ENCODE measurements around the gene PDE11A.

DNA sequence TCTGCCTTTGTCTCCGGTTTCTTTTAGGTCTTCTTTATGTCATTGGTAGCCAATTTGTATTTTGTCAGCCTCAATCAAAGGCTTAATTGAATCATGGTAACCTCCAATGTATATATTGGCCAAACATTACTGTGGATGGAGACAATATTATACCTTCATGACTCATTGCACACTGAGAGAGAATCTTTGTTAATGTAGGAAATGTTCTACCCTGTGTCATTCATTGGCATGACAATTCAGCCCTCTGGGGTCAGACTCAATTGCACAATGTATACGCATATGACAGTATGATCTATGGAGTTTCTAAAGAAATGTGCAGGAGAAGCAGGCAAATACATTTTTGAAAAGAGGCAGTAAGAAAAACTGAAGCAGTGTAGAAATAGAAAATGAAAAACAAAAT is 162.6 kb downstream of the PDE11A start:
- TF ChIP-seq KDM1A (IDR thresholded peaks at IDR 0.05; ENCODE audit: borderline replicate concordance, low read length): no peak
- TF ChIP-seq, protein P1, sequence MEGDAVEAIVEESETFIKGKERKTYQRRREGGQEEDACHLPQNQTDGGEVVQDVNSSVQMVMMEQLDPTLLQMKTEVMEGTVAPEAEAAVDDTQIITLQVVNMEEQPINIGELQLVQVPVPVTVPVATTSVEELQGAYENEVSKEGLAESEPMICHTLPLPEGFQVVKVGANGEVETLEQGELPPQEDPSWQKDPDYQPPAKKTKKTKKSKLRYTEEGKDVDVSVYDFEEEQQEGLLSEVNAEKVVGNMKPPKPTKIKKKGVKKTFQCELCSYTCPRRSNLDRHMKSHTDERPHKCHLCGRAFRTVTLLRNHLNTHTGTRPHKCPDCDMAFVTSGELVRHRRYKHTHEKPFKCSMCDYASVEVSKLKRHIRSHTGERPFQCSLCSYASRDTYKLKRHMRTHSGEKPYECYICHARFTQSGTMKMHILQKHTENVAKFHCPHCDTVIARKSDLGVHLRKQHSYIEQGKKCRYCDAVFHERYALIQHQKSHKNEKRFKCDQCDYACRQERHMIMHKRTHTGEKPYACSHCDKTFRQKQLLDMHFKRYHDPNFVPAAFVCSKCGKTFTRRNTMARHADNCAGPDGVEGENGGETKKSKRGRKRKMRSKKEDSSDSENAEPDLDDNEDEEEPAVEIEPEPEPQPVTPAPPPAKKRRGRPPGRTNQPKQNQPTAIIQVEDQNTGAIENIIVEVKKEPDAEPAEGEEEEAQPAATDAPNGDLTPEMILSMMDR (IDR thresholded peaks at IDR 0.05; ENCODE audit: control extremely low read depth in 1 of 3, insufficient read depth in 1 of 3, low read depth in 1 of 3, low read length in 3 of 3): no peak
- TF ChIP-seq, protein P2, sequence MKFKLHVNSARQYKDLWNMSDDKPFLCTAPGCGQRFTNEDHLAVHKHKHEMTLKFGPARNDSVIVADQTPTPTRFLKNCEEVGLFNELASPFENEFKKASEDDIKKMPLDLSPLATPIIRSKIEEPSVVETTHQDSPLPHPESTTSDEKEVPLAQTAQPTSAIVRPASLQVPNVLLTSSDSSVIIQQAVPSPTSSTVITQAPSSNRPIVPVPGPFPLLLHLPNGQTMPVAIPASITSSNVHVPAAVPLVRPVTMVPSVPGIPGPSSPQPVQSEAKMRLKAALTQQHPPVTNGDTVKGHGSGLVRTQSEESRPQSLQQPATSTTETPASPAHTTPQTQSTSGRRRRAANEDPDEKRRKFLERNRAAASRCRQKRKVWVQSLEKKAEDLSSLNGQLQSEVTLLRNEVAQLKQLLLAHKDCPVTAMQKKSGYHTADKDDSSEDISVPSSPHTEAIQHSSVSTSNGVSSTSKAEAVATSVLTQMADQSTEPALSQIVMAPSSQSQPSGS (IDR thresholded peaks at IDR 0.05; ENCODE audit: low read length): no peak
- TF ChIP-seq TBP (IDR thresholded peaks at IDR 0.05; ENCODE audit: low read depth, low read length): no peak
- TF ChIP-seq CBX5 (IDR thresholded peaks at IDR 0.05; ENCODE audit: low read depth, low read length): no peak
- TF ChIP-seq POLR2A (IDR thresholded peaks at IDR 0.05; ENCODE audit: control extremely low read depth in 1 of 2, low read depth in 2 of 2, low read length in 2 of 2): no peak
- TF ChIP-seq EP300 (IDR thresholded peaks at IDR 0.05; ENCODE audit: borderline replicate concordance in 1 of 2, low read depth in 2 of 2, low read length in 2 of 2): no peak
- TF ChIP-seq EZH2 (IDR thresholded peaks at IDR 0.05; ENCODE audit: low read depth, low read length, severe bottlenecking): no peak
- TF ChIP-seq RAD21 (IDR thresholded peaks at IDR 0.05 in 1 of 2, conservative IDR thresholded peaks at IDR 0.05 in 1 of 2; ENCODE audit: low read depth in 2 of 2, low read length in 2 of 2): no peak
- no peak for TF ChIP-seq YY1 (IDR thresholded peaks at IDR 0.05; ENCODE audit: low read depth, low read length)
- no peak for TF ChIP-seq SP2 (IDR thresholded peaks at IDR 0.05; ENCODE audit: low read length)
- TF ChIP-seq POLR2AphosphoS5 (IDR thresholded peaks at IDR 0.05; ENCODE audit: low read depth, low read length): no peak

Measured in H1 (cell line).